ENCODE measurements around the gene MRPS7. TPM values are rescaled to one million over a fixed set of nuclear protein-coding genes. Genes with fewer than 3 reads are reported as not detected.
"Not testable (repeated sequence)": the region's sequence is repeated elsewhere in the genome, so short reads cannot be mapped to it uniquely, and the experiment has no call there.

Gene MRPS7
- total RNA-seq, 2 experiments from 2014 or later: 72.9 to 76.1 TPM

DNA sequence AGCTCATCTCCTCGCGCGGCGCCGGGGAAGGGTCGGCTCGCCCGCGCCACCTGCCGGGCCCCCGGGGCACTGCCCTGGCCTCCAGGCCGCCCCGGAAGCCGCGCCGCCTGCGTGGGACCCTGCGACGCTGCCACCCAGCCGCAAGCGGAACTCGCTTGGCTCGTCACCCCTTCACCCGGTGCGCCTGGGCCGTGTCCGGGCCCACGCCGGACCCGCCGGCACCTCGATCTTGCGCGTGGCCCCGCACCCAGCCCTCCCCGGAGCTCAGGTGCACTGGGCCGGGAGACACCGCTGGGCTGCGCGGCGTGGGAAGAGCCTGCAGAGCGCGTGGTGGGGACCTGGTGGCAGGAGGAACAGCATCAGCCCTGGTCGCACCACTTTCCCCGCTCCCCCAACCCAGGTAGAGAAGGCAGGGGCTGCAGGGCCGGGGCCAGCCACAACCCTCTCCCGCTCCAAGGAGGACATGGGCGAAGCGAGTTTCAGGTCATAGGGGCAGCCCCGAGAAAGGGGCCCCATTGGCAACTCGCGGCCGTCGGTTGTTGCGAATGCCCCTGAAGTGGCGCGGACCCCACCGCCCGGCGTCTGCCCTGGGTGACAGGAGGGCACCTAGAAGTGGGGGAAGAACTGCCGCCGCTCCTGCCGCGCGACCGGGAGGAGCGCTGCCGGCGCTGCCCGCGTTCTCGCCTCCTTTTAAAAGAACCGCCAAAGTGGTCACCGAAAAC is 9.7 kb downstream of the MRPS7 start:
- Mint-ChIP-seq H3K27me3 (no peaks in the 10 kb centered on the region), H3K27ac (peak overlapping the region; percentile 63), H3K4me3 (peak overlapping the region; percentile 75), H3K36me3 (peaks cover 20% of the 10 kb centered on the region), H3K4me1 (ENCODE audit: low read depth) (peaks cover 31% of the 10 kb centered on the region), H3K9me3 (no peaks in the 10 kb centered on the region)
- POLR2A ChIA-PET: interaction anchor here (0.7 to 3.8 kb wide), 14 partner anchors 10 to 185 kb away, joined by 3 to 80 read pairs (median 5); partner anchors contain the start of genes GGA3, GRB2, JPT1 and MRPS7
- peak; percentile 91 for DNase-seq
- CTCF ChIA-PET: interaction anchor here (0.6 to 6.8 kb wide), 42 partner anchors 10 to 482 kb away, joined by 3 to 106 read pairs (median 5); partner anchors contain the start of genes ARMC7, CDR2L, GGA3 and GRB2
- intact Hi-C loops (cut with micrococcal nuclease): loop anchor here (1.0 to 5.0 kb wide), 3 partner anchors 18 to 246 kb away; partner anchors contain the start of genes CASKIN2, SLC25A19 and TSEN54

DNA sequence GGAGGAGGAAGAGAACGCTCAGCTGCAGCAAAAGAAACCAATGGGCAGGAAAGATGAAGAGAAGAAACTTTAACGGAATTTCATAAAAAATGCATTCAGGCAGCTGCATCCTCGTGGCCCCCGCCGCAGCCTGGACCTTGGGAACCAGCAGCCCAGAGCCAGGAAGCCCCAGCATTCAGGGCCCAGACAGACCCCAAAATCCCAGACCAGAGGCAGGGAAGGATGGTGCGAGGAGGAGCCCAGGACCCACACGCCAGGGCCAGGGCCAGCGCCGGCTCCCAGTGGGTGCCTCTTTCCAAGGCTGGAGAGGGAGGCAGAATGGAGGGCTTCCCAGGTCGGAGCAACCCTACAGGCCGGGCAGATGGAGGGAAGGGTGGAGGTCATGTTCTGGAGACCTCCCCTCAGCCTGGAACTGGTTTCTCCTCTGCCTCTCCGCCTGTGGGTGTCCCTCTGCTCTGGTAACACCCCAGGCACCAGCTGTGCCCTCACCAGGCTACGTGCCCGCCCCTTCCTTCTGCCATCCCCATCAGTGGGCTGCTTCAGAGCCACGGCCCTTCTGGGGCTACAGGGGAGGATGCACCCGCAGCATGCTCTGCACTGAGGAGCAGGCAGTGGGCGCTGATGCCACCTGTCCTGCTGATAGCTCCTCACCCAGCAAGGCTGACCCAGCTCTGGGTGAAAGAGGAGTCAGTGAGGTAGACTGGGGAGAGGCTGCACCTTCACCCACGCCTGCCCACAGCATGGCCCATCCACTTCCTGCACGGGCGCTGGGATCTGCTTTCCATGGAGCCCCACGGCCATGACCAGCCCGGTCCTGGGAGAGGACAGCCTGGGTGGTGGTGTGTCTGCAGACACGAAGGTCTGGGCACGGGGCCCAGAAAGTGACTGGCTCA is 10.5 kb downstream of the MRPS7 start:
- Mint-ChIP-seq H3K9me3 (no peaks in the 10 kb centered on the region), H3K4me1 (ENCODE audit: low read depth) (peaks cover 29% of the 10 kb centered on the region), H3K36me3 (peaks cover 14% of the 10 kb centered on the region), H3K27me3 (no peaks in the 10 kb centered on the region), H3K4me3 (peak overlapping the region; percentile 75), H3K27ac (peak overlapping the region; percentile 63)
- peak; percentile 40 for DNase-seq
- POLR2A ChIA-PET: interaction anchor here (1.2 to 3.8 kb wide), 7 partner anchors 10 to 133 kb away, joined by 3 to 80 read pairs (median 8); partner anchors contain the start of genes GGA3, GRB2, MRPS7 and SLC25A19
- intact Hi-C loops (cut with micrococcal nuclease): loop anchor here (1.0 to 5.0 kb wide), 3 partner anchors 17 to 245 kb away; partner anchors contain the start of genes CASKIN2, SLC25A19 and TSEN54
- CTCF ChIA-PET: interaction anchor here (1.1 to 6.8 kb wide), 11 partner anchors 11 to 162 kb away, joined by 3 to 106 read pairs (median 24); partner anchors contain the start of genes ARMC7, GGA3, MRPS7 and SLC25A19

DNA sequence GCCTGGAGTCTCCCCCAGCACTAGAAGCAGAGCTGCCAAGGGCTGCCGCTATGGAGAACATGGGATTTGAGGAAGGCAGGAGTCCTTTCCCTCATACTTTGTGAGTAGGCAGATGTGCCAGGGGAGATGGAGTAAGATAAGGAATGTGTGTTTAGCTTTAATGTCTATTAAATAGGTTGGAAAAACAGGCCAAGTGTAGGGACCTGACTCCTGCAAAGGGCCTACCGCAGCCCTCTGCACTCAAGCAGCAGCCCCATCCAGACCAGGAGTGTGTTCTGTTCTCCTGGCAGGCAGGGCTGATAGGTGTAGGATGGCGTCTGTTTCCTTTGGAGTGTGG is 11.1 kb downstream of the MRPS7 start:
- H3K27me3 Mint-ChIP-seq: no peaks in the 10 kb centered on the region
- no peaks in the 10 kb centered on the region for H3K9me3 Mint-ChIP-seq
- POLR2A ChIA-PET: interaction anchor here (1.4 to 1.5 kb wide), 2 partner anchors 11 to 16 kb away, joined by 5 to 7 read pairs; partner anchors contain the start of genes GGA3, MRPS7 and SLC25A19
- peak overlapping the region; percentile 63 for H3K27ac Mint-ChIP-seq
- intact Hi-C loops (cut with micrococcal nuclease): loop anchor here (5.0 kb wide), 1 partner anchor 244 kb away; the partner anchor contains the start of genes CASKIN2 and TSEN54
- DNase-seq: no peak
- H3K4me1 Mint-ChIP-seq (ENCODE audit: low read depth): peaks cover 29% of the 10 kb centered on the region
- H3K36me3 Mint-ChIP-seq: peaks cover 15% of the 10 kb centered on the region
- peak overlapping the region; percentile 75 for H3K4me3 Mint-ChIP-seq
- CTCF ChIA-PET: interaction anchor here (0.8 to 6.8 kb wide), 6 partner anchors 11 to 159 kb away, joined by 3 to 106 read pairs (median 38); partner anchors contain the start of genes GGA3 and MRPS7

DNA sequence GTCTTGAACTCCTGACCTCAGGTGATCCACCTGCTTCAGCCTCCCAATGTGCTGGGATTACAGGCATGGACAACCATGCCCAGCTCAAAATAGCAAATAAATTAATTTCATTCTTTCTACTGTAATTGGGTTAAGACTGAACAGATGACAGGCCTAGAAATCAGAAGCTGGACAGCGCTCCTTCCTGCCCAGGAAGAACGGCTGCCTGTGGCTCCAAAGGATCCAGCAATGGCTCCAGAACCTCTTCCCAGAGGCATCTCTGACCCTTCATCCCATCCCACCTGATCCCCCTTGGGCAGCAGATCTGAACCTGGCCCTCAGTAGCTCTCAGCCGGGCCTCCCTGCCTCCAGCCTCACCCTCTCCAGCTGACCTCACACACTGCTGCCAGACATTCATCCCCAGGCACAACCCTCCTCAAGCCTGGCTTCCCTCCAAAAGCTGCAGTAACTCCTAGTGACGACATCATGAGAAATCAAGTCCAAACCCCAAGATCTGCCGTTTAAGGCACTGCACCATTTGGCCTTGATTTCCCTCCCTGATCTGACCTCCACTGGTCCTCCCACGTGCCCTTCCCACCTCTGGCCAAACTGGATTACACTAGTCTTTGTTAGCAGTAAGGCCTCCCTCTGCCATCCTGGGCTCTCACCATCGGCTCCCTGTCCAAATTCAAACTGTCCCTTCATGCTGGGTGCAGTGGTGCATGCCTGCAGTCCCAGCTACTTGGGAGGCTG is 12.5 kb downstream of the MRPS7 start:
- H3K9me3 Mint-ChIP-seq: no peaks in the 10 kb centered on the region
- H3K27ac Mint-ChIP-seq: no peak overlapping the region
- intact Hi-C loops (cut with micrococcal nuclease): loop anchor here (5.0 kb wide), 1 partner anchor 243 kb away; the partner anchor contains the start of genes CASKIN2 and TSEN54
- H3K4me3 Mint-ChIP-seq: no peak overlapping the region
- peaks cover 17% of the 10 kb centered on the region for H3K36me3 Mint-ChIP-seq
- DNase-seq: no peak
- H3K4me1 Mint-ChIP-seq (ENCODE audit: low read depth): peaks cover 21% of the 10 kb centered on the region
- ChIA-PET CTCF (interaction anchor here (1.1 to 6.8 kb wide), 4 partner anchors 15 to 182 kb away, joined by 3 to 41 read pairs (median 6); partner anchors contain the start of gene SLC25A19), POLR2A (interaction anchor here (0.8 to 1.5 kb wide), 4 partner anchors 12 to 23 kb away, joined by 3 to 7 read pairs (median 4); partner anchors contain the start of genes GGA3, MRPS7 and SLC25A19)
- H3K27me3 Mint-ChIP-seq: no peaks in the 10 kb centered on the region

DNA sequence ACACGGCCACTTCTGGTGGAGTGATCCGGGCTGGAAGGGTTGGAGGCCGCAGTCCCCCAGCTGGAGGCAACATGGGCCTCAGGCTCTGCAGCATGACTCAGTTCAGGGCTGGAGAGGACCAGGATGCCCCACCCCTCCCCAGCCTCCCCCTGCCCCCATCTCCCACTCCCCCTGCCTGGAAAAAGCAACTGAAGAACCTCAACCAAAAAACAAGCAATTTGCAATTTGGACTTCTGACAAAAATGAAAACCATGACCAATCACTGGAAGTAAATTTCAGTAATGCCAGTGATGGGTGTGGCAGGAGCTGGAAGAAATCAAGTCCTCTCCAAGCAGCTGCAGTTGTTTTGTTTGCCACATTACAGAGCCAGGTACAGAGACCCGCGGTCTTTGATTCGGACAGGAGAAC is 16.0 kb downstream of the MRPS7 start:
- H3K27me3 Mint-ChIP-seq: no peaks in the 10 kb centered on the region
- intact Hi-C loops (cut with micrococcal nuclease): no loop called here
- no peak for DNase-seq
- peaks cover 17% of the 10 kb centered on the region for H3K36me3 Mint-ChIP-seq
- ChIA-PET POLR2A (interaction anchor here (1.0 to 1.1 kb wide), 2 partner anchors 11 to 12 kb away, joined by 3 to 4 read pairs; partner anchors contain the start of gene SLC25A19), CTCF (interaction anchor here (1.0 to 1.4 kb wide), 4 partner anchors 12 to 47 kb away, joined by 3 to 6 read pairs (median 4); partner anchors contain the start of genes GGA3, MRPS7 and SLC25A19)
- peaks cover 6% of the 10 kb centered on the region for H3K4me1 Mint-ChIP-seq (ENCODE audit: low read depth)
- no peaks in the 10 kb centered on the region for H3K9me3 Mint-ChIP-seq
- no peak overlapping the region for H3K4me3 Mint-ChIP-seq
- no peak overlapping the region for H3K27ac Mint-ChIP-seq

DNA sequence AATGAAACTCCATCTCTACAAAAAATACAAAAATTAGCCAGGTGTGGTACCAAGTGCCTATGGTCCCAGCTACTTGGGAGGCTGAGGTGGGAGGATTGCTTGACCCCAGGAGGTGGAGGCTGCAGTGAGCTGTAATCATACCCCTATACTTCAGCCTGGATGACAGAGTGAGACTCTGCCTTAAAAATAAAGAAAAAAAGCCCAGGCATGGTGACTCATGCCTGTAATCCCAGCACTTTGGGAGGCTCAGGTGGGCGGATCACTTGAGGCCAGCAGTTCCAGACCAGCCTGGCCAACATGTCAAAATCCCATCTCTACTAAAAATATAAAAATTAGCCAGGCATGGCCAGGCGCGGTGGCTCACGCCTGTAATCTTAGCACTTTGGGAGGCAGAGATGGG is 18.5 kb downstream of the MRPS7 start:
- intact Hi-C loops (cut with micrococcal nuclease); DNase-seq; H3K9me3 Mint-ChIP-seq; H3K4me3 Mint-ChIP-seq; POLR2A ChIA-PET; CTCF ChIA-PET; H3K4me1 Mint-ChIP-seq (ENCODE audit: low read depth); H3K27me3 Mint-ChIP-seq; H3K27ac Mint-ChIP-seq: not testable (repeated sequence)
- peaks cover 25% of the 10 kb centered on the region for H3K36me3 Mint-ChIP-seq

DNA sequence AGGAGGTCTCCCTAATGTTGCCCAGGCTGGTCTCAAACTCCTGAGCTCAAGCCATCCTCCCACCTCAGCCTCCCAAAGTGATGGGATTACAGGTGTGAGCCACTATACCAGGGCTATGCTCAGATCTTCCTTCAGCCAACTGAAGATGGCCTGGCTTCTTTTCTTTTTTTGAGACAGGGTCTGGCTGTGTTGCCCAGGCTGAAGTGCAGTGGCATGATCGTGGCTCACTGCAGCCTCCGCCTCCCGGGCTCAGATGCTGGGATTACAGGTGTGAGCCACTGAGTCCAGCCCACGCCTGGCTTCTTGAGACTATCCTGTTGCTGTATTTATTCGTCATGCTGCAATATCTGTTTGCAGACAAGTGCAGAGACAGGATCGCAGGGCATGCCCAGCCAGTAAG is 23.4 kb downstream of the MRPS7 start:
- no peak overlapping the region for H3K4me3 Mint-ChIP-seq
- peaks cover 17% of the 10 kb centered on the region for H3K4me1 Mint-ChIP-seq (ENCODE audit: low read depth)
- ChIA-PET POLR2A (interaction anchor here (0.6 kb wide), 1 partner anchor 24 kb away, joined by 3 read pairs; the partner anchor contains the start of gene GGA3), CTCF (interaction anchor here (0.5 to 2.6 kb wide), 3 partner anchors 15 to 348 kb away, joined by 3 to 10 read pairs (median 4); partner anchors contain the start of gene MIF4GD)
- no peaks in the 10 kb centered on the region for H3K9me3 Mint-ChIP-seq
- no peaks in the 10 kb centered on the region for H3K27me3 Mint-ChIP-seq
- H3K27ac Mint-ChIP-seq: no peak overlapping the region
- no peak for DNase-seq
- intact Hi-C loops (cut with micrococcal nuclease): loop anchor here (5.0 kb wide), 2 partner anchors 103 to 232 kb away; partner anchors contain the start of genes CASKIN2, SUMO2 and TSEN54
- peaks cover 36% of the 10 kb centered on the region for H3K36me3 Mint-ChIP-seq

DNA sequence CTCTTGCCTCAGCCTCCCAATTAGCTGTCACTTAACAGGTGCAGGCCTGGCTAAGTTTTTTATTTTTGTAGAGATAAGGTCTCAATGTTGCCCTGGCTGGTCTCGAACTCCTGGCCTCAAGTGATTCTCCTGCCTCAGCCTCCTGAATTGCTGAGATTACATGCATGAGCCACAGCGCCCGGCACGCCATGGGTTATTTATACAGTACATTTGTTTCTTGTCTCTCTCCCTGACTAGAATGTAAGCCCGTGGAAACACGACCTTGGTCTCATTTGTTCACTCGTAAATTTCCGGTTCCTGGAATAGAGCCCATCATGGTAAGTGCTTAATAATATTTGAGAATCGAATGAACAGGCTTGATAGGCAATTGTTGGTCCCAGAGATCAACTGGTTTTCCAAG is 25.5 kb downstream of the MRPS7 start:
- no peak for DNase-seq

DNA sequence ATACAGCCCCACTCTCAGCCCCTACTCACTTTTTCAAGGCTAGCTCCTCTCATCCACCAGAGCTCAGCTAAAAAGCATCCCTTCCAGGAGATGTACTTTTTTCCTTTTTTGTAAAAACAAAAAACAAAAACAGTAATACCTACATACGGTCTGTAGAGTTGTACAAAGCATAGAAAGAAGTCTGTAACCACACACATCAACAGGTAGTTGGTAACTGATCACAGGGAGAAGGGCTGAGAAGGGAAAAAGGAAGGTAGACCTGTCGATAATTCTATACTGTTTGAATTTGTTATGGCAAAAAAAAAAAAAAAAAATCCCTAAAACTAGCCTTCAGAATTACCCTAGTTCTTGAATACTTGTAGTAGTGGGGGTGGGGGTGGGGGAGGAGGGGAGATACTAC is 26.7 kb downstream of the MRPS7 start:
- intact Hi-C loops (cut with micrococcal nuclease): loop anchor here (5.0 kb wide), 2 partner anchors 106 to 229 kb away; partner anchors contain the start of genes CASKIN2, SUMO2 and TSEN54
- H3K4me3 Mint-ChIP-seq: peak overlapping the region; percentile 96
- no peaks in the 10 kb centered on the region for H3K27me3 Mint-ChIP-seq
- peak overlapping the region; percentile 100 for H3K27ac Mint-ChIP-seq
- CTCF ChIA-PET: interaction anchor here (1.0 to 2.9 kb wide), 11 partner anchors 9 to 327 kb away, joined by 4 to 56 read pairs (median 7); partner anchors contain the start of genes GGA3, MIF4GD, MRPS7 and TSEN54
- H3K36me3 Mint-ChIP-seq: peaks cover 28% of the 10 kb centered on the region
- POLR2A ChIA-PET: interaction anchor here (0.9 to 2.8 kb wide), 12 partner anchors 9 to 415 kb away, joined by 3 to 40 read pairs (median 4); partner anchors contain the start of genes FDXR, GGA3, GRB2 and MIF4GD
- DNase-seq: no peak
- no peaks in the 10 kb centered on the region for H3K9me3 Mint-ChIP-seq
- H3K4me1 Mint-ChIP-seq (ENCODE audit: low read depth): peaks cover 20% of the 10 kb centered on the region

More for the DNA sequence above, 25.5 kb downstream of the MRPS7 start:
- Mint-ChIP-seq H3K4me1 (ENCODE audit: low read depth) (peaks cover 20% of the 10 kb centered on the region), H3K4me3 (peak overlapping the region; percentile 8), H3K36me3 (peaks cover 30% of the 10 kb centered on the region), H3K9me3 (no peaks in the 10 kb centered on the region), H3K27me3 (no peaks in the 10 kb centered on the region), H3K27ac (no peak overlapping the region)
- POLR2A ChIA-PET: no interaction called here
- CTCF ChIA-PET: no interaction called here
- intact Hi-C loops (cut with micrococcal nuclease): loop anchor here (5.0 kb wide), 2 partner anchors 105 to 230 kb away; partner anchors contain the start of genes CASKIN2, SUMO2 and TSEN54

DNA sequence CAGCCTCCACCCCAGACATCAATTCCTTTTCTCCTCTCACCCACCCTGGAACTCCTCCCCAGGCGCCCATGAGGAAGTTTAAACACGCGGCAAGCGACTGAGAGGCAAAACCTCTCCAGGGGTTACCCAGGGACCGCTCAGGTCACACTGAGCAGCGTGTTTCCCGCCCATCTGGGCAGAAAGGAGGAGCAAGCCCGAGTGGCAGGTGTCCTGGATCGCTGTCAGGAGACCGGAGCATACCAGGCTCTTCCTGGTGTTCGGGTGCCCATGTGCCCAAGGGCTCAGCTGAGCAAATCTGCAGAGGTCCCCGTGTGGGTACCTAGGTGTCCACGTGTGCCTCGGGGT is 27.1 kb downstream of the MRPS7 start:
- Mint-ChIP-seq H3K27me3 (no peaks in the 10 kb centered on the region), H3K9me3 (no peaks in the 10 kb centered on the region), H3K36me3 (peaks cover 25% of the 10 kb centered on the region), H3K4me3 (peak overlapping the region; percentile 96), H3K4me1 (ENCODE audit: low read depth) (peaks cover 20% of the 10 kb centered on the region), H3K27ac (peak overlapping the region; percentile 100)
- CTCF ChIA-PET: interaction anchor here (0.8 to 2.9 kb wide), 21 partner anchors 9 to 328 kb away, joined by 3 to 56 read pairs (median 7); partner anchors contain the start of genes GGA3, GRB2, LLGL2 and MIF4GD
- intact Hi-C loops (cut with micrococcal nuclease): loop anchor here (1.0 to 5.0 kb wide), 10 partner anchors 9 to 254 kb away; partner anchors contain the start of genes CASKIN2, GGA3, GRB2 and MIF4GD
- POLR2A ChIA-PET: interaction anchor here (0.8 to 2.8 kb wide), 18 partner anchors 9 to 416 kb away, joined by 3 to 40 read pairs (median 4); partner anchors contain the start of genes FDXR, GGA3, GRB2 and MIF4GD
- peak; percentile 66 for DNase-seq
